ENCODE results near the gene RPS3.
"Not testable (repeated sequence)": the region's sequence is repeated elsewhere in the genome, so short reads cannot be mapped to it uniquely, and the experiment has no call there.

RPS3 gene

DNA sequence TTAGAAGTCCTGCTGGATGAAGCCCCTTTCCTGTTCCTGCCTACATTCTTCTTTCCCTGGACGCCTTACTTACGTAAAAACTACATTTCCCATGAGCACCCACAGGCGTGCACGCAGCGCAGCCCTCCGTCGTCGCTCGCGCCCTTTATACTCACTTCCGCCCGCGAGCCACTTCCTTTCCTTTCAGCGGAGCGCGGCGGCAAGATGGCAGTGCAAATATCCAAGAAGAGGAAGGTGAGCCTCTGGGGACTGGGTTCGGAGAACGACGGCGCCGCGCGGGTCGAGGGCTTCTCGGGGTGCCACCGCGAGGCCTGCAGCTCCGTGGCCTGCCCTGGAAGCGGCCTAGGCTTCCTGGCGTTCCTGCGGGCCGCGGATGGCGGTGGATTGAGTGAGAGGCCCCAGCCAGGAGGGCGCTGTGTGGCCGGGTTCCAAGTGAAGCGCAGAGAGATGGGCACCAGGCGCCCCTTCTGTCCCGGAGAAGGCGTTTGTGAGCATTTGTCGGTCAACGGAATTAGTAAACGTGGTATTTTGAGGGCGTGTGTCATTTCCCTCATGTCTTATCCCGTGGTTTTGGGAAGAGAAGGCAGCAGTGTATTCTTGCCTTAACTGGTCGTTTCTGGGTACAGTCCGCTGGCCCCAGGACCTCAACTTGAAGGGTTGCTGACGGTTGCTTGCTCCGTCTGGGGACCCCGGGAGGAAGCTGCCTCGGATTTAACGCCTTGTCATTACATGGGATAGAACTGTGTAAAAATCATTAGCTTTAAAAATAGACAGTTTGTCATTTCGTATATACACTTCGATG, at the start of gene RPS3:
TSS of gene RPS3 (plus strand) at position 175 of the 802 bp plus-strand sequence. CDS start at position 205, 30 bp downstream.
- DNase-seq = peak; percentile 88

DNA sequence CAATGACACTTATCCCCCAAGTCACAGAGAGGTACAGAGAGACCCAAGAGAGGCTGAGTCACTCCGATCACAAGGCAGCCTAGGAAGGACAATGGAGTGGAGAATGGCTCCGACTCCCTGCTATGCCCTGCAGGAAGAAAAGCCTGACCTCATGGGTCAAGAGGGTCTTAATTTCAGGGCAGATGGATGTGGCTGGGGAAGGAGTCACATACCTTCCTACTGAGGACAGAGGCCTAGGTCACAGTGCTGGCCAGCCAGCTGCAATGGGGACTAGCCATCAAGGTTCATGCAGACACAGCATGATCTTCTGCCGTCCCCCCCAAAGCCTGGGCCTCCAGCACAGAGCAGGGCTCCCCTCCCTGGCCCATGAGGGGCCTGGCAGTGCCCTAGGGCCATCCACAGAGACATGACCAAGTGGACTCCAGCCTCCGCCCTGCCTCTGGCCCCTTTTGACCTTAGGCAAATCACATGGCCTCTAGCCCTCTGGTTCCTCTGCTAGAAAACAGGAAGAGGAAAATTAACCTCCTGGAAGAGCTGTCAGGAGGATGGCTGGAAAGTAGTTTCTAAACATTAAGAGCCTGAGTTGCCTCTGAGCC, 49.7 kb upstream of the RPS3 start:
- DNase-seq = no peak

DNA sequence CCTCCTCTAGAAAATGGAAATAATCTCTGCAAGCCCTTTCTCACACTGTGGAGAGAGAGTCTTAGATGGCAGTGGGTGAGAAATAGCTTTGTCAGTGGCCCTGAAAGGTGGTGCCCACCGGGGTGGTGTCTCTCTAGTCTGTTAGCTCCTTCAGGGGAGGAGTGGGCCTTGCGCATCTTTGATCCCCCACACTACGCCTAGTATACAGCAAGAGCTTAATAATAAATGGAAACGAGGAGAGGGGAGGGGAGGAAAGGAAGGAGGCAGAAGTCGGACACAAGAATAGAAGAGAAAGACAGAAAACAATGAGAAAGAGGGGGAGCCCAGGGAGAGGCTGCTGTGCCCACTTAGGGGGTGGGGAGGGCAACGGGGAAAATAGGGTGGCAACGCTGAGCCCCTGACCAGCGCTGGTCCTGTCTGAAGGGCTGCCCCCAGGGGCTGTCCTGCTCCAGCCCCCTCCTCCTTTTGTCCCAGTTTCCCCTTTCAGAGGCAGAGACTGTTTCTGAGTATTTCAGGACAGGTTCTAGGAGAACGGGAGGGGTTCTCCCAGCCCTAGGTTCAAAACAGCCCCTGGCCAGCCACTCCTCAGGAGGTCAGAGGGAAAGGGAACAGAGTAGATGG, 49.1 kb upstream of the RPS3 start:
- no peak for DNase-seq

DNA sequence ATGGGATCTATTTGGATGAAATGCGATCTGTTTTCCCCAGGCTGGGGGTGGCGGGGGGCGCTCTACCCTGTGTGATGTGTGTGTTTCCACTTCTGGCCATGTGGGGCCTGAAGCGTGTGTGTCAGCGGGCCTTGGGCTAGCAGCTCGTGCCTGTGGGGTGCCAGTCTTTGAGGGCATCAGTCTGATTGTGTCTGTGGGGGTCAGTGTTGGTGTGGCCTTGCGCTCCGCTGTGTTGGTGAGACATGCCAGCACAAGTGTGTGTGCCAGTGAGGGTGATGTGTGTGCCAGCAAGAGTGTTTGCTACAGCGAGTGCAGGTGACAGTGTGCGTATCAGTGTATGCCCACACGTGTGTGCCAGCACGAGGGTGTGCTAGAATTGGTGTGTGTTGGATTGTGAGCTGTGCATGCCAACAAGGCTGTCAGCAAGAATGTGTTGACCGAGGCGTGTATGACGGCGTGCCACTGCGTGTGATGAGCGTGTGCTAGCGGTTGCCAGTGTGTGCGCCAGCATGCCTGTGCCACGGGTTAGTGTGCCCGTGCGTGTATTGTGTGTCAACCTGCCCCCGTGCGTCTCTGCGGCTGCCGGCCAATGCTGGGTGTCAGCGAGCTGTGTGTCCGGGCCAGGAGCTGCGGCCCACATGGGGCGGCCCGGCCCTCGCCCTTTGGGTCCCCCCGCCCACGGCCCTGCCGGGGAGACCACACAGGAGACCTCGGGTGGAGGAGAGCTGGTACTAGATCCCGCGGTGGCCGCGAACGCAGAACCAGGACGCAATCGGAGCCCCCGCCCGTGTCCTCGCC, 48.4 kb upstream of the RPS3 start:
- DNase-seq = no peak

DNA sequence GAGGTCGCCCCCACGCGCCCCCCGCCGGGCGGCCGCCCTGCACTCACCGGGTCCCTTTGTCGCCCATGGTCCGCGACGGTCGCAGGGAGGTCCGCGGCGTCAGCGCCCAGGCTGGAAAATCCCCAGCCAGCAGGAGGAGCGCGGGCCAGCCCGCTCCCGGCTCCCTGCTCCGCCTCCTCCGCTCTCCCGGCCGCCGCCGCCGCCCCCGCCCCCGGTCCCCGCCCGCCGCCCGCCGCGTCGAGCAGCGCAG, 47.9 kb upstream of the RPS3 start, which contains the start of gene ARRB1:
TSS of gene ARRB1 (minus strand) at position 121 of the 250 bp plus-strand sequence. CDS start at position 67, 54 bp downstream.
- peak; percentile 22 for DNase-seq

DNA sequence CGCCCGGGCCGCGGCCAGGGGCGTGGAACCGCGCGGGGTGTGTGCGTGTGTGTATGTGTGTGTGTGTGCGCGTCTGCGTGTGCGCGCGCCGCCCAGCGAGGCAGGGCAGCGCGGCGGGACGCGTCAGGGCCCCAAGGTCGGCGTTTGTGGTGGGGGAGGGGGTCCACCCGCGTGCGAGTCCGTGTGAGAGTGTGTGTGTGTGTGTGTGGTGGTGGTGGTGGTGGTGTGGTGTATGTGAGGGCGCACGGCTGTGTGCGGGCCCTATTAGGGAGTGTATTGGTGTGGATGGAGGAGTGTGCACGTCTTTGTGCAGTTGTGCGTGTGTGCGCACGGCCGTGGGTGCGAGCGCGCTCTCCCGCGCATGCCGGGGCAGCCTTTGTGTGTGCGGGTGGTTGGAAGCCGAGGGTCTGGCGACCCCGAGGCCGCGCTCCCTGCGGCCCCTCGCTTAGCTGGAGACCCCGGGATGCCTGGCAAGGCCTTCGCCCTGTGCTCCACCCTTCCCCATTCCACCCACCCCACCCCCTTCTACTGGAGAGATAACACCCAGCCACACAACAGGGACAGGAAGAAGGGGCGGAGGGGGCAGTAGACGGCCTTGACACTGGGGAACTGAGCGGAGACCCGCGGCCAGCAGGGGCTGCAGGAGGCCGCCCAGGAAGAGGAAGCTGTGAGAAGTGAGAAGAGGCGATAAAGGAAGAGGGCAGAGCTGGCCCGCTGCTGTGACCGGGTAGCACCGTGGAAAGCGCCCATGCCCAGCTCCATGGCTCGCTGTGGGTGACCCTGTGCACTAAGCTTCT, 47.3 kb upstream of the RPS3 start:
- peak; percentile 9 for DNase-seq

DNA sequence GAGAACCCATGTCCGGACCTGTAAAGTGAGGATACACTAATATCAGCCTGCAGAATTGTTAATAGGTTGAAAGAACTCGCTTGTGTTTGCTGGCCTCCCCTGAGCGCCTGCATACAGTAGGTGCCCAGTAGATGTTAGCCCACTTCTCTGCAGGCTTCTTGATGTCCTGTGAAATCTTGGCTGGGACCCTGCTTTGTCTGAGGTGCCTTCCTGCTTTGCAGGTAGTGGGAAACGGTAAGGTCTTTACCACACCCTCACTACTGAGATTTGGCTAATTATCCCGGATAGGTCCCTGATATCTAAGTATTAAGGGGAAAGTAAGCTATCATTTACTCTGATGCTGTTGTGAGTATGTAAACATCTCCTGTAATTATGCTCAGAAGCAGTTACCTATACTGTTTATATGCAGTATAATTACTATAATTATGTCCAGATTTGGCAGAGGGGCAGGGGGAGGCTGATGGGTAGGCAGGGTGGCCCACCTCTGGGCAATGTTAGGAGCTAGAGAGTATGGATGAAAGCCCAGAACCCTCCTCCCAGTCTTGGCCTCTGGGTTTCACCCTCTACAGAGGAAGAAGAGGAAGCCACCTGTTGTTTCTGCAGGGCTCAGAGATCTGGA, 46.6 kb upstream of the RPS3 start:
- DNase-seq = no peak

DNA sequence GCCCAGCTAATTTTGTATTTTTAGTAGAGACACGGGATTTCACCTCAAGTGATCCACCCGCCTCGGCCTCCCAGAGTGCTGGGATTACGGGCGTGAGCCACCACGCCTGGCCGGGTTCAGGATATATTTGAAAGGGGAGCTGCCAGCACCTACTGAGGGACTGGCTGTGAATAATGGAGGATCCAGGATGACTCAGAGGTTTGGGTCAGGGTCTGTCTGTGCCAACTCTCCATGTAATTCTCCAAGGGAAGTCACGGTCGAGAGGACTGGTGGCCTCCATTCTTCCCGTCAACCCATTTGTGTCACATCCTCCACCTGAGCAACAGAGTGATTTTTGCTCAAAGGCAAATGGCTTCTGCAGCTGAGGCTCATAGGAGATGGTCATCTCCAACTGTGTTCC, 44.3 kb upstream of the RPS3 start:
- no peak for DNase-seq

DNA sequence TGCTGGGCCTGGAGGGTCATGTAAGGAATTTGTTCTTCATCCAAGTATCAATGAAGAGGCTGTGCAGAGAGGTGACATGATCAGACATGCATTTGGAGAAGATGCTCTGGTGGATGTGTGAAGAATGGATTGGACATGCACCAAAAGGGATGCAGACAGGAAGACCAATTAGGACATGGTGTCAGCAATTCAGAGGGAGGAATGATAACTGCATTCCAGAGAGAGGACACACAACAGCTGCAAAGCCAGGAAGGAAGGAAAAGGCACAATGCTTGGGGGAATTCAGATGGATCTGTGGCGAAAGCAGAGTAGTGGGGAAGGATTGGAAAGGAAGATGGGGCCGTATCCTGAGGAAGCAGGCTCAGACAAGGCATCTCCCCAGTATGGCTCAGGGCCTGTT, 42.7 kb upstream of the RPS3 start:
- no peak for DNase-seq

DNA sequence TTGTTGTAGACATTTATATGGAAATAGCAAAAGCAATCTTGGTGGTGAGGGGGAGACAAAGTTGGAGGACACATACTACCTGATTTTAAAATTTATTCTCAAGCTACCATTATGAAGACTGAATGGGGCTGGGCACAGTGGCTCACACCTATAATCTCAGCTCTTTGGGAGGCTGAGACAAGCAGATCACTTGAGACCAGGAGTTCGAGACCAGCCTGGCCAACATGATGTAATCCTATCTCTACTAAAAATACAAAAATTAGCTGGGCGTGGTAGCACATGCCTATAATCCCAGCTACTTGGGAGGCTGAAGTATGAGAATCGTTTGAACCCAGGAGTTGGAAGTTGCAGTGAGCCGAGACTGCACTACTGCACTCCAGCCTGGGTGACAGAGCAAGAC, 37.0 kb upstream of the RPS3 start:
- not testable (repeated sequence) for DNase-seq

DNA sequence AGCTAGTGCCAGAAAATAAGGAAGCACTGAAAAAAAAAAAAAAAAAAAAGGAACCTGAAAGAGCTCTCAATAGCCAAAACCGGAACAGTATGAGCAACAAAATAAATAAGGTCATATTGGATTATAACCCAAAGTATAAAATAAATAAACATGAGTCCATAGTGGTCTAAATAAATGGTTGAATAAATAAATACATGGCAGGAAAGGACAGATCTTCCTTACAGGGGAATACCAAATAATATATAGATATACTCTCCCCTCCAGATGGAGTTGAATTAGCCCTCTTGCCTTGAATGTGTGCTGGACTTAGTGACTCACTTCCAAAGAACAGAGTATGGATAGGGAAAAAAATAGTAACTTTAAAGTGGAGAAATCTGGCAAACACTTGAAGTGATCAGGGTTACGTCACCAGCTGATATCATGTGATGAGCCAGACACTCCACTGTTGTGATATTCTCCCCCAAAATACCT, 33.6 kb upstream of the RPS3 start:
- DNase-seq = no peak

DNA sequence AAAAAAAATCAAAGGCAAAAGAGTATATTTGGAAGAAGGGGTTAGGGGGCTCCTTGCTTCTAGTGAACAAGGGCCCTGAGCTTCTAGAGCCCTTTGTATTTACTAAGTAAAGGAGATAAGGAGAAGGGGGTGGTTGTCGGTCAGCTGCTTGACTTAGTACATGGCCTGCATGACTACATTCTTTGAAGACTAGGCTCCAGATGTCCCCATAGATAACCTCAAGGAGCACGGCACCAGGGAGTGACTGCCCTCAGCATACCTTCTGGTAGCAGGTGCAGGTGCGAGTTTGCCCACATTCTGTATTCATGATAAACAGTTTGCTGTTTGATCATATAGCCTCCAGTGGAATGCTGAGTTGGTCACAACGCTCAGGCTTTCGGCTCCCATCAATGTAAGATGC, 32.5 kb upstream of the RPS3 start:
- DNase-seq = not testable (repeated sequence)

DNA sequence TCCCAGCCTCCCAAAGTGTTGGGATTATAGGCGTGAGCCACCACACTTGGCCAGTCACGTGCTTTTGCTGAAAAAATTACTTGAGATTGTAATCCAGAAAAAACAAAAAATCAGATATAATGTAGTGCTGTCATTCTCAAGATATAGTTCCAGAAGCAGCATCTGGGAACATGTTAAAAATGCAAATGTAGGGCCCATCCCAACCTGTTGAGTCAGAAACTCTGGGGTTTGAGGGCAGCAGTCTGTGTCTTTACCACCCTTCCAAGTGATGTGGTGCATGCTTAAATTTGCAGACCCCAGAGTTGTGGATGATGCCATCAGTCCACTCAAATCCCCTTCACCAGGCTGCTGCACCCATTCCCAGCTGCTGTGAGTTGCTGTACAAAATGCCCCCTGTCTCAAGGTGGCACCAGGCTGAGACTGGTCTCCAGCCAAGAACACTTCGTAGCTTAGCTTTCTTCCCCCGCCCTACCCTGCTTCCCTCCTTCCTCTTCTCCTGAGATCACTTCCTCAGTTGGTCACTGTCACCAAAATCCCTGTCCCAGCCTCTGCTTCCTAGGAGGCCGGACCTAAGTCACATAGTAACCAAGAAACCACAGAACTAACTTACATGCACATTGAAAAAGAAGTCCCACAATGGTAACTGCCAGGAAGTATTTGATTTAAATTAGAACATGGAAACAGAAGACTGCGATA, 29.6 kb upstream of the RPS3 start:
- no peak for DNase-seq

DNA sequence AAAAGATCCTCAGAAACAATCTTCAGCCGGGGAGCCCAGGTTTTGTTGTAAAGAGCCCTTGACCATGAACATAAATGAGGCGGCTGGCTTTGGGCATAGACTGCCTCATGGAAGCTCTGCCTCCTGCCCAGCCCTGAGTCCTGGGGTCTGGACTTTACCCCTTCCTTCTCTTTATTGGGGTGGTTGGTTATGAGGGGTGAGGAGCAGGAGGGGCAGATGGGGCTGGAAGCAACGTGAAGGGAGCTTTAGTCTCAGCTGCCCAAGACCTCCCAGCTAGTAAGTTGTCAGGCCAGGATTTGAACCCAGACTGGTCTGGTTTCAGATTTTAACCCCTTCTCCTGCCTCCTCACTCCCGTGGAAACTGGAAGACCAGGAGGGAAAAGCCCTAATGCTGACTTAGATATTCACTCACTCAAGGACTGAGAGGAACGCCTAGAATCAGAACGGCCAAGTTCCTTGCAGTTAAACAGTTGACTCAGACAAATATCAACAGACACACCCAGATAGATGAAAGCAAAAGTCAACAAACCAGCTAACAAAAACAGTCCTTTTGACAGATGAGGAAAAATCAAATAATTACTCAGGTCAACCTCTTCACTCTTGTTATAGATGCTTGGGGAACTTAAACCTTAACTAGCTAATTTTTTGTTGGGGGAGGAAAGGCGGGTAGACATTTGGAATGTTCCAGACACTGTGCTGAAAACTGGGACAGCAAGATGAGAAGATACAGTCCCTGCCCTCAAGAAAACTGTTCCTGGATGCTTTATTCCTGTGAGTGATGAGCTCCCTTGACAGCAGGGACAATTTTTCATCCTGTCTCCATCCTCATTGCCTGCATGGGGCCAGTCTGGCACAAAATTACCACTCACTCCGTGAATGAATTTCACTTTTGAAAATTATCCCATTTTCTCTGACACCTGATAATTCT, 27.1 kb upstream of the RPS3 start:
- DNase-seq = no peak

DNA sequence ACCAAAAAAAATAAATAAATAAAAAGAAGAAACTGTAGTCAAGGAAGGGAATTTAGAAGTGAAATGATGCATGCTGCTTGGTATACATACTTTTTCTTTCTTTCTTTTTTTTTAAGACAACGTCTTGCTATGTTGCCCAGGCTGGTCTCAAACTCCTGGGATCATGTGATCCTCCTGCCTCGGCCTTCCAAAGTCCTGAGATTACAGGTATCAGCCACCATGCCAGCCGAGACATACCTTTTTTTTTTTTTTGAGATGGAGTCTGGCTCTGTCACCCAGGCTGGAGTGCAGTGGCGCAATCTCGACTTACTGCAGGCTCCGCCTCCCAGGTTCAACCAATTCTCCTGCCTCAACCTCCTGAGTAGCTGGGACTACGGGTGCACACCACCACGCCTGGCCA, 26.1 kb upstream of the RPS3 start:
- no peak for DNase-seq

DNA sequence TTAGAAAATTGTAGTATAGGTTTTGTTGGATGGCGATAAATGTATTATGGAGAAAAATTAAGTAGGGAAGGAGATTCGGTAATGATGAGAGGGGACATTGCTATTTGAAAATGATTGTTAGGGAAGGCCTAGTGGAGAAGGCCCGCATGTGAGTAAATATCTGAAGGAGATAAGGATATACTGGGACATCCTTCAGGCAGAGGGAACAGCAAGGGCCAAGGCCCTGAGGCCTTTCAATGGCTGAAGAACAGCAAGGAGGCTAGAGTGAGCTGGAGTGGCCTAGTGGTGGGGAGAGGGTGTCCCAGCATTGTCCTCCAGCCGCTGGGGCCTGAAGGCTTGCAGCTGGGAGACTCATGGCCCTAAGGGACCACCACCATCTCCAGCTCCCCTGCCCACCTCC, 24.7 kb upstream of the RPS3 start:
- no peak for DNase-seq

DNA sequence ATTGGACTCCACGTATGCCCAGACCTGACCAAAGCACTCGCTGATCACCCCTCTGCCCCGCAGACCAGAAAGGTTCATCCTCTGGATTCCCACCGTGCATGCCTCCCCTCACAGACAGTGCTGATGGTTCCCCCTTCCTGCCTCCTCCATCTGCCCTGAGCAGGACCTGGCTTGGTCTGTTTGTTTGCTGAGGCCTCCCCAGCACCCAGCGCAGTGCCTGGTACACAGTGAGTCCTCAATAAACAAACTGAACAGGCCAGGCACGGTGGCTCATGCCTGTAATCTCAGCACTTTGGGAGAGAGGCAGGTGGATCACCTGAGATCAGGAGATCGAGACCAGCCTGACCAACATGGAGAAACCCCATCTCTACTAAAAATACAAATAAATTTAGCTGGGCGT, 23.7 kb upstream of the RPS3 start:
- DNase-seq = no peak

DNA sequence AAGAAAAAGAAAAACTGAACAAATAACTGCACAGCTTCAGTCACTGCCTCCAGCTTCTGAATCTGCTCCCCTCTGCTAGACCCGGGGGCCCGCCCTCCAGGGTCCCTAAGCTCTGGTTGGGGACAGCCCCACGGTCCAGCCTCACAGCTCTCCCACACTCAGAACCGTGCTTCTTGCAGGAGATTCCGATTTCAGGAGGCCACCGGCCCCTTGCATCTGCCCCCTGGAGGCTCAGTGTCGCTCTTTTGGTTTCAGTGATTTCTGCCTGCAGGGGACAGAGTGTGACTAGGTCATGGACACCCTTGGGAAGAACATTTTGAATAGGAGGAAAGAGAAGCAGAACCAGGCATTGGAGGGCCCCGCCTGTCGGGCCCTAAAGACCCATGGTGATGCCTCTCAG, 23.1 kb upstream of the RPS3 start:
- no peak for DNase-seq

DNA sequence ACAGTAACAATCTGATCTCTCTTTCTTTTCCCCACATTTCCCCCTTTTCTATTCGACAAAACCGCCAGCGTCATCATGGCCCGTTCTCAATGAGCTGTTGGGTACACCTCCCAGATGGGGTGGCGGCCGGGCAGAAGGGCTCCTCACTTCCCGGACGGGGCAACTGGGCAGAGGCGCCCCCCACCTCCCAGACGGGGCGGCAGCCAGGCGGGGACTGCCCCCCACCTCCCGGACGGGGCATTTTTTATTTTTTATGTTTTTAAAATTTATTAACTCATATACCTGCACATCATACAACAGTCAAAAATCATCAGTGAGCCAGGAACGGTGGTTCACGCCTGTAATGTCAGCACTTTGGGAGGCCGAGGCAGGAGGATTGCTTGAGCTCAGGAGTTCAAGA, 20.5 kb upstream of the RPS3 start:
- DNase-seq = not testable (repeated sequence)

DNA sequence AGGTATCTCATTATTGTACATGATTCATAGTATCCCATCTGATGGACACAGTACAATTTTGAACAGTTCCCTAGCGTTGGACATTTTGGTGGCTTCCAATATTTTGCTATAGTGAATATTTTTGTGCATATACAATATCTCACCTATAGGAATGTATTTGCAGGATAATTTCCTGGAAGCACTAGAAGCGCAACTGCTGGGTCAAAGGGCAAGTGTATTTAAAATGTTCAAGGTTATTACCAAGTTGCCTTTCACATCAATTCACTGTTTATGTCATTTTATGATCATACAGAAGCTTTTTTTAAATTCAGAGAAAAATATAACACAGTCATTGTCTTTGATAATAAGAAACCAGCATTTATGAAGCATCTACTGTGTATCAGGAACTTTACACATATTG, 19.1 kb upstream of the RPS3 start:
- DNase-seq = no peak

All from NCI-H1436 (cell line).